LNCAP (cell line): Measurements from ENCODE around the gene APP.

ENCODE experiments used
- TF ChIP-seq, protein P1 (sequence below): fragments of 450-650 bp; IDR thresholded peaks from 2 replicates; pipeline ENCODE4 v1.5.1; 2017; ENCODE audit warnings: mild to moderate bottlenecking

APP gene

DNA sequence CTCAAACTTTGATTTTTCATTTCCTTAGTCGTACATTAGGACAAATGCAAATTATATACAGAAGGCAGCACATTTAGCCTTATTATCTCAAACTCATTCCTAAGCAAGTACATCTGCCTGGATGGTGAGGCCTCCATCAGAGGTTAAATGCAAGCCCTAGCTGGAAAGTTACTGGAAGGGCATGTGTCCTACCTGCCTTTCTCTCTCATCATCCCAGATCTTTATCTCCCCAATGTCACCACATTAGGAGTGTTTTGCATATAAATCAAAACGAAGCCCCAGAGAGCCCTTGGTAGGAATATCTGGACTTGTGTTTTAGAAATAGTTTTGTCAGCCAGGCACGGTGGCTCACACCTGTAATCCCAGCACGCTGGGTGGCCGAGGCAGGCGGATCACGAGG lies 35.0 kb downstream of the APP start:
- TF ChIP-seq, protein P1, sequence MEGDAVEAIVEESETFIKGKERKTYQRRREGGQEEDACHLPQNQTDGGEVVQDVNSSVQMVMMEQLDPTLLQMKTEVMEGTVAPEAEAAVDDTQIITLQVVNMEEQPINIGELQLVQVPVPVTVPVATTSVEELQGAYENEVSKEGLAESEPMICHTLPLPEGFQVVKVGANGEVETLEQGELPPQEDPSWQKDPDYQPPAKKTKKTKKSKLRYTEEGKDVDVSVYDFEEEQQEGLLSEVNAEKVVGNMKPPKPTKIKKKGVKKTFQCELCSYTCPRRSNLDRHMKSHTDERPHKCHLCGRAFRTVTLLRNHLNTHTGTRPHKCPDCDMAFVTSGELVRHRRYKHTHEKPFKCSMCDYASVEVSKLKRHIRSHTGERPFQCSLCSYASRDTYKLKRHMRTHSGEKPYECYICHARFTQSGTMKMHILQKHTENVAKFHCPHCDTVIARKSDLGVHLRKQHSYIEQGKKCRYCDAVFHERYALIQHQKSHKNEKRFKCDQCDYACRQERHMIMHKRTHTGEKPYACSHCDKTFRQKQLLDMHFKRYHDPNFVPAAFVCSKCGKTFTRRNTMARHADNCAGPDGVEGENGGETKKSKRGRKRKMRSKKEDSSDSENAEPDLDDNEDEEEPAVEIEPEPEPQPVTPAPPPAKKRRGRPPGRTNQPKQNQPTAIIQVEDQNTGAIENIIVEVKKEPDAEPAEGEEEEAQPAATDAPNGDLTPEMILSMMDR = no peak

DNA sequence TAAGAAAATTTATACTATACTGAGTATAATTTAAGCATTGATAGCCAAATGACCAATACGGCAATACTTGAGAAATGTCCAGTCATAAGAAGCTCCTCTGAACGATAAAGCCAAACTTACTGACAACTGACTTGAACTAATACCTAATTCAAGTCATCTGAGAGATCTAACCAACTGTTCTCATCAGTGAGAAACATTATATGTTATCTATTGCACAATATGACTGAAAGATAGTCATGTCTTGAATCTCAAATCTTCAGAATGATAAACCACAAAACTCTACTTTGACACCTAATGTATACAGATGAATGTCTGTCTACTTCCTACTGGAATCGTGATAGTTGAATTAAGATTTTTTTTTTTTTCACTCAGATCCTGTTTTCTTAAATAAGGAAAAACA lies 39.0 kb downstream of the APP start:
- TF ChIP-seq, protein P1 = no peak

DNA sequence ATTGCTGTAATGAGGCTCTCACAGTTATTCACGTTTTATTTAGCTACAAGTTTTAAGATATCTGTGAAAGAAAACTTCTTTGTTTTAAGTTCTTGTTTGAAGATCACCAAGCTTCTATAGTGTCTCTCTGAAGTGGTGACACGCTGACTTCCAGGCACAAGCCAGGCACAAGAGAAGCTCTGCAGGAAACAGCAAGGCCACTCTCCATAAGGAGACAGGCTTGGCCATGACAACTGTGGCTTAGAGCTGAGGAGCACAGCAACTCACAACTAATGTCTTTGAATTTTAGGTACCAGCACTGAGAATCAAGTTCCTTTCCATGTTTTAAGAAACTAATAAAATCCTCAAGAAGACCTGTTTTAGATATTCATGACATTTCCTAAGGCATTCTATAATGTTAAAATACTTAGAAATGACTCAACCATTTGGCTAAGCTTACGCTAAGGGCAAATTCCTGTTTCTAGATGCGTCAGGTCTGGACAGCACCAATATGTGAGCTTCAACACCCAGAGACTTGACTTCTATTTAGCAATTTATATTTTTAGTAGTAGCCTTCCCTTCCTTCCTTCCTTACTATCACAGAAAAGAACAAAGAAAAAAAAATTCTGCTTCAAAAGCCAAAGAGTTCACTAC lies 40.2 kb downstream of the APP start:
- TF ChIP-seq, protein P1 = no peak

DNA sequence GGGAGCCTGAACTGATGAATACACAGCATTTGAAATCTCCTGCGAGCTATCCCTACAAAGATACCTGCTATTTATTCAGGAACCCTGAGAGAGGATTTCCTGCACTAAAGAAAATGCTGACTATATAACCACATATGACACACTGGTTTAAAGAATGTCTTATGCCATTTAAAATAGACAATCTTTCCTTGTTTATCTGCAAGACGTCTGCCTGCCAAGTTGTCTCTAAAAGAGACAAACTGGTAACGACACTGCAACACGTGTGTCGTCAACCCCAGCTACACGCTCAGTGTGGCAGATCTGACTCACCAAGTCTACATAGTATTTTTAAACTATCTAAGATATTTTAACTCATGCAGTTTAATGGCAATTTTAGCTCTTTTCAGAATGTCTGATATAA lies 42.7 kb downstream of the APP start:
- TF ChIP-seq, protein P1 = no peak

DNA sequence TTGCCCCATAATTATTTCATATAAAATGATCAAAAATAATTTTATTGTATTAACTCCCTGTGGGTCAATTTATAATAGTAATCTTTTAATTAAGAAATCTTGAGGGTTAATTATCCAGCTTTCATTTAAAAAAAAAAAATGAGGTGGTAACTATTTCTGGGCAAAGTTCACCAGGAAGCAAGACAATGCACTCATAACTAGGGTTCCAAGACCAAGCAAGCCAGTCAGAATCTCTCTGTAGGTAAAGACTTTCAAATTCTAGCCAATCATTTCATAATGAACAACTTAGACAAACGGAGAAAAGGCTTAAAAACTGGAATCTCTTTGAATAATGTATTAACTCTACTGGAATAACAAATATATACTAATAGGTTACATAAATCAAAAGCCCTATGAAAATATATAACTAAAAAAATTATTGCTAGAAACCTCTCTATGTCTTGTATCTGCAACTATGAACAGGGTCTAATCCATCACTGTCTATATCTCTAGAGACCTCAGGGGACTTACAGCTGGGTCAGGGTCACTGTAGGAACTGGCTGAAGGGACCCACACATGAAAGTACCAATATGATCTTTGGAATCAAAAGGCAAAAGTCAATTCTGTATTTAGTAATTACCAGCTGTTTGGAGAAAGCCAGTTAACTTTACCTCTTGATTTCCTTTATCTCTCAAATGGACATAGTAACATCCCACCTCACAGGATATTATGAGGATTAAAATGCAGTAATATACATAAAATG lies 43.3 kb downstream of the APP start:
- TF ChIP-seq, protein P1 = no peak

DNA sequence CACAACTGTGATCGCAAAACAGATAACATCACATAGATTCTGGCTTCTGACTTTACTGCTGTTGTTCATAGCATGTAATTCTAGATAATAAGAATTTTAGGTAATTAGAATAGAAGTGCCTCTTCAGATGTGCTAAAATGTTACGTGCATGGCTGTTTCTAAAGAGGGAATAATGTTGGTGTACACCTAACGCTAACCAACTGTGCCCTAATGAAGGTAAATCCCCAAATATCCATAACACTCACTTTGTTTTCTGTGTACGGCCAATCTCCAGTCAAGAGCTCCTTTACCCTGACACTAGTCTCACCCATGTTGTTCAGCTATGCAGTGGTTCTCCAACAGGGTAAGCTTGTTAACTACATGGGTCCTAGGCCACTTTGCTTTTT lies 44.4 kb downstream of the APP start:
- TF ChIP-seq, protein P1 = no peak

DNA sequence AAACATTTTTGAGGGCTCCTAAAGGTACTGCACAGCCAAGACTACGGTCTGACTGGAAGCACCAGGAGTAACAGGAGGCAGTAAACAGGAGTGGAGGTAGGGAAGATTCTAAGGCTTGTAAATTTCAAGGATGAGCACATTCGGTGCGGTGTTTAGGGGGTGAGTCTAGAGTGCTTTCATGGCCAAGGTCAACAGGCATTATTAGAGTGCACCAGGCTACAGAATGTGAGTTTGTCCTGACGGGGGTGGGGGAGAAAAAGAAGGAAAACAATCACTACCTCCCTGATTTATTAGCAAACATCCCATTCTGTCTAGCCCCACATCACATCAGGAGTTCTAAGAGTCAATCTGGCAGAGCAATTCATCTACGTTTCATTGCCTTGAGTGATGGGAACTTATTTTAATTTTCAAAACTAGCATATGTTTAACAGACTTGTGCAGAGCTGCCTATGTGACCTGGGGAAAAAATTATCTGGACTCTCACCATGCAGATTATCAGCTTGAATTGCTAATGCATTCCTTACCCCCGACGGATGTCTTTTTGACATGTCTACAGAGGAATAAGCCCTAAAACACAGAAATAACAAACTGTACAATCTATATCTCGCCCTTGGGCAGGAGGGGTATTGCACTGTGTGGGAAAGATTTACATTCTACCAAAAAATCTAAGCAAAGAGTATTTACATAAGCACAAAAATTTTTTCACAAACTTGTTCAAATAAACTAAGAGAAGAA lies 45.0 kb downstream of the APP start:
- TF ChIP-seq, protein P1 = no peak
